H1 (cell line): ENCODE results near the gene RHBDD2. TPM values are rescaled to one million over a fixed set of nuclear protein-coding genes. Genes with fewer than 3 reads are reported as not detected.
"Not testable (repeated sequence)": the region's sequence is repeated elsewhere in the genome, so short reads cannot be mapped to it uniquely, and the experiment has no call there.

Experiments
- CTCF ChIA-PET: fragments of 300-600 bp; sonication (Branson Sonifier 250); formaldehyde crosslinking; loops from one replicate; lab custom pipeline; 2021; ENCODE audit not compliant: partially characterized antibody; lab: Charles Lee
- POLR2A ChIA-PET: fragments of 300-600 bp; sonication (Branson Sonifier 250); formaldehyde crosslinking; loops from one replicate; lab custom pipeline; 2021; ENCODE audit warnings: inconsistent platforms; ENCODE audit not compliant: partially characterized antibody; lab: Charles Lee
- DNase-seq, 2 experiments: peaks; one replicate each; pipeline versions ENCODE4 v3.0.0 to v3.0.0-alpha.2; 2010 to 2022; ENCODE audit warnings: low spot score in 2 of 2, low read depth in 1 of 2, mixed read lengths in 1 of 2
- FAIRE-seq: peaks from 2 replicates; lab custom pipeline; 2011; peaks lifted over from hg19 to GRCh38; lab: Jason Lieb, UNC
- H2AFZ ChIP-seq: 2 replicates; pipeline ENCODE4 v1.8.1; 2012; ENCODE audit warnings: low read length, inconsistent platforms
- H2AK5ac ChIP-seq: 2 replicates; pipeline ENCODE4 v1.6.1; 2013; ENCODE audit warnings: low read depth, low read length
- H2BK120ac ChIP-seq: replicated peaks from 2 replicates; pipeline ENCODE3; 2013; ENCODE audit warnings: low read depth, low read length, inconsistent platforms
- H2BK12ac ChIP-seq: 2 replicates; pipeline ENCODE4 v1.6.1; 2013; ENCODE audit warnings: low read depth, low read length
- H2BK15ac ChIP-seq: 2 replicates; pipeline ENCODE4 v1.6.1; 2013; ENCODE audit warnings: low read length
- H2BK20ac ChIP-seq: 2 replicates; pipeline ENCODE4 v1.6.1; 2013; ENCODE audit warnings: low read length
- H2BK5ac ChIP-seq: 2 replicates; pipeline ENCODE4 v1.6.1; 2013; ENCODE audit warnings: low read depth, low read length
- H3K14ac ChIP-seq: 2 replicates; pipeline ENCODE4 v1.6.1; 2013; ENCODE audit warnings: inconsistent platforms; ENCODE audit not compliant: insufficient read length
- H3K18ac ChIP-seq: 2 replicates; pipeline ENCODE4 v1.6.1; 2013; ENCODE audit warnings: low read length; ENCODE audit errors: extremely low read depth
- H3K23ac ChIP-seq: 2 replicates; pipeline ENCODE4 v1.6.1; 2013; ENCODE audit warnings: inconsistent platforms; ENCODE audit not compliant: insufficient read length
- H3K23me2 ChIP-seq: 2 replicates; pipeline ENCODE4 v1.6.1; 2013; ENCODE audit warnings: low read depth, low read length
- H3K27ac ChIP-seq: 2 replicates; pipeline ENCODE4 v1.6.1; 2011; ENCODE audit warnings: low read depth, low read length, inconsistent platforms
- H3K27me3 ChIP-seq, 4 experiments: replicated peaks in 1 of 4; 1 replicate in 1 of 4; 2 replicates in 3 of 4; pipeline versions ENCODE4 v1.6.1 to v1.8.1; 2011 to 2013; ENCODE audit warnings: low read length in 3 of 4, mild to moderate bottlenecking in 3 of 4, inconsistent platforms in 2 of 4, mixed read lengths in 2 of 4, moderate library complexity in 1 of 4; ENCODE audit not compliant: control insufficient read depth in 3 of 4, insufficient read depth in 3 of 4; ENCODE audit errors: extremely low read depth in 1 of 4
- H3K36me3 ChIP-seq, 4 experiments: 2 replicates each; pipeline versions ENCODE4 v1.6.1 to v1.8.1; 2011 to 2013; ENCODE audit warnings: mild to moderate bottlenecking in 4 of 4, low read length in 3 of 4, moderate library complexity in 2 of 4, control low read depth in 1 of 4, inconsistent platforms in 1 of 4; ENCODE audit not compliant: insufficient read depth in 4 of 4, control insufficient read depth in 2 of 4
- H3K4ac ChIP-seq: replicated peaks from 2 replicates; pipeline ENCODE3; 2013; ENCODE audit warnings: low read length, low read depth, mixed read lengths, inconsistent platforms; ENCODE audit not compliant: insufficient read length
- H3K4me1 ChIP-seq, 4 experiments: replicated peaks in 1 of 4; 1 replicate in 1 of 4; 2 replicates in 3 of 4; pipeline versions ENCODE4 v1.6.1 to v1.8.1; 2011 to 2013; ENCODE audit warnings: low read length in 3 of 4, inconsistent platforms in 2 of 4, mixed read lengths in 1 of 4; ENCODE audit not compliant: insufficient read depth in 4 of 4, control insufficient read depth in 3 of 4
- H3K4me2 ChIP-seq, 2 experiments: 2 replicates each; pipeline versions ENCODE4 v1.6.1 to v1.8.1; 2011 to 2013; ENCODE audit warnings: low read depth in 2 of 2, low read length in 2 of 2, control low read depth in 1 of 2, inconsistent platforms in 1 of 2, mild to moderate bottlenecking in 1 of 2; ENCODE audit not compliant: insufficient read depth in 1 of 2
- H3K4me3 ChIP-seq, 4 experiments: fragments of 200-600, 300-600 bp in 1 of 4; sonication (generic), shearing (Covaris generic), sonication (Bioruptor Twin) in 1 of 4; 2 replicates each; pipeline versions ENCODE4 v1.5.1 to v1.8.1; 2011 to 2016; ENCODE audit warnings: low read length in 4 of 4, low read depth in 3 of 4, control low read depth in 2 of 4, inconsistent platforms in 2 of 4, mild to moderate bottlenecking in 2 of 4, mixed read lengths in 1 of 4, moderate library complexity in 1 of 4; ENCODE audit not compliant: insufficient read depth in 2 of 4; ENCODE audit errors: extremely low read depth in 1 of 4
- H3K56ac ChIP-seq: replicated peaks from 2 replicates; pipeline ENCODE3; 2013; ENCODE audit warnings: low read depth, mild to moderate bottlenecking, mixed read lengths, low read length, inconsistent platforms; ENCODE audit not compliant: insufficient read length
- H3K79me1 ChIP-seq: 2 replicates; pipeline ENCODE4 v1.6.1; 2013; ENCODE audit warnings: low read depth, low read length, control low read depth
- H3K79me2 ChIP-seq, 2 experiments: 2 replicates each; pipeline versions ENCODE4 v1.6.1 to v1.8.1; 2012 to 2013; ENCODE audit warnings: low read length in 2 of 2, mild to moderate bottlenecking in 2 of 2, inconsistent platforms in 1 of 2; ENCODE audit not compliant: insufficient read depth in 2 of 2, control insufficient read depth in 1 of 2
- H3K9ac ChIP-seq, 4 experiments: replicated peaks in 1 of 4; 1 replicate in 1 of 4; 2 replicates in 3 of 4; pipeline versions ENCODE4 v1.6.1 to v1.8.1; 2011 to 2013; ENCODE audit warnings: low read depth in 3 of 4, low read length in 3 of 4, control low read depth in 2 of 4, mild to moderate bottlenecking in 2 of 4, moderate library complexity in 2 of 4, inconsistent platforms in 1 of 4; ENCODE audit errors: extremely low read depth in 1 of 4
- H3K9me3 ChIP-seq, 2 experiments: 2 replicates each; pipeline versions ENCODE4 v1.6.1 to v1.8.1; 2012 to 2013; ENCODE audit warnings: mild to moderate bottlenecking in 2 of 2, moderate library complexity in 2 of 2, control low read depth in 1 of 2, inconsistent platforms in 1 of 2, low read depth in 1 of 2, low read length in 1 of 2, mixed read lengths in 1 of 2; ENCODE audit not compliant: insufficient read depth in 2 of 2
- H4K20me1 ChIP-seq, 2 experiments: replicated peaks in 1 of 2; 2 replicates each; pipeline versions ENCODE3 to v1.8.1; 2011 to 2013; ENCODE audit warnings: inconsistent platforms in 2 of 2, low read length in 2 of 2, mild to moderate bottlenecking in 1 of 2; ENCODE audit not compliant: insufficient read depth in 2 of 2, control insufficient read depth in 1 of 2
- H4K5ac ChIP-seq: 2 replicates; pipeline ENCODE4 v1.6.1; 2013; ENCODE audit warnings: low read length, low read depth, mixed read lengths, inconsistent platforms; ENCODE audit not compliant: insufficient read length
- H4K8ac ChIP-seq: 2 replicates; pipeline ENCODE4 v1.8.0; 2013; ENCODE audit warnings: mild to moderate bottlenecking, moderate library complexity, low read length, inconsistent platforms; ENCODE audit not compliant: insufficient read depth; ENCODE audit errors: extremely low read depth
- H4K91ac ChIP-seq: replicated peaks from 2 replicates; pipeline ENCODE3; 2013; ENCODE audit warnings: low read length, mixed read lengths, inconsistent platforms; ENCODE audit not compliant: insufficient read length
- SP2 ChIP-seq: IDR thresholded peaks from 2 replicates; pipeline ENCODE4 v1.6.1; 2012; ENCODE audit warnings: mild to moderate bottlenecking, low read length, inconsistent platforms
- WGBS, 2 experiments: shearing (Covaris generic) in 1 of 2; methylation state at CpG; one replicate each; pipeline versions ENCODE4 v1.1.6 to v1.1.7; 2013 to 2015; ENCODE audit warnings: low lambda C conversion rate in 2 of 2, mixed read lengths in 2 of 2, inconsistent platforms in 1 of 2, low coverage in 1 of 2, missing lambda C conversion rate in 1 of 2; ENCODE audit not compliant: insufficient replicate concordance in 2 of 2, insufficient coverage in 1 of 2, insufficient read length in 1 of 2; ENCODE audit errors: extremely low coverage in 1 of 2, missing lambda C conversion rate in 1 of 2; 5-methylcytosine and 5-hydroxymethylcytosine counted together
- polyA plus RNA-seq, 7 experiments: library from polyadenylated mRNA; depleted of rRNA in 3 of 7; stranded (reverse) in 5 of 7; unstranded in 2 of 7; fragments of >200 nt in 5 of 7; fragments of 200-250 nt in 2 of 7; gene quantifications; 1 replicate in 5 of 7; 2 replicates in 1 of 7; 4 replicates in 1 of 7; pipeline versions ENCODE4 v1.2.1 to v1.2.3, GENCODE V29; 2011 to 2013; ENCODE audit warnings: missing spikeins in 2 of 7, mixed read lengths in 2 of 7
- total RNA-seq: library from RNA; stranded (reverse); fragmentation: NEBNext Ultra II Directional; extraction: Animal tissue kit (Norgen Biotek cat#: 25700); gene quantifications from 2 replicates; pipeline ENCODE4 v1.2.1, GENCODE V29; 2021

Gene RHBDD2
- total and polyA plus RNA-seq, 2 of the 8 experiments (the other 6 are each of a cell fraction or from before 2014, with no cell fraction given) = 28.3 to 65.5 TPM

DNA sequence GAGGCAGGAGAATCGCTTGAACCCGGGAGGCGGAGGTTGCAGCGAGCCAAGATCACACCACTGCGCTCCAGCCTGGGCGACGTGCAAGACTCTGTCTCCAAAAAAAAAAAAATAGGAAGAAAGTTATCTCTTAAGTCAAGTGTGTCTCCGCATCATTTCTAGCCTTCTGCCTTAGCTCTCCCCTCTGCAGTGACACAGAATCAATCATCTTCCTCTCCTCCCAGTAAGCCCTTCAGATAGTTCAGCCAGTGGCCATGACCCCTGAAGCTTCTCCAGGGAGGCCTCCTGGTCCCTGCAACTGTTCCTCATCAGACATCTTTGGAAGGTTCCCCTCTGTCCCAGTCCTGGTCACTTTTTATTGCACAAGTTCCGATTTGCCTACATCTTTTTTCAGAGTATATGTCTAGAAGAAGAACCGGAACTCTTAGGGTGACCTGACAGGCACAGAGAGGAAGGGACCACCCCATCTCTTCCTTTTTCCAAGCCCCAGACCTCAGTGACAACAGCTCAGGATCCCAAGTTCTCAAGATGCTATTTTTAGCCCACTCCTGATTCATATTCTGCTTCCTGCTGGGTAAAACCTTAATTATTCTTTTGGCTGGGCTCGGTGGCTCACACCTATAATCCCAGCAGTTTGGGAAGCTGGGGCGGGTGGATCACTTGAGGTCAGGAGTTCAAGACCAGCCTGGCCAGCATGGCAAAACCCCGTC, 6.6 kb upstream of the RHBDD2 start (continued):
- no peak for TF ChIP-seq SP2

DNA sequence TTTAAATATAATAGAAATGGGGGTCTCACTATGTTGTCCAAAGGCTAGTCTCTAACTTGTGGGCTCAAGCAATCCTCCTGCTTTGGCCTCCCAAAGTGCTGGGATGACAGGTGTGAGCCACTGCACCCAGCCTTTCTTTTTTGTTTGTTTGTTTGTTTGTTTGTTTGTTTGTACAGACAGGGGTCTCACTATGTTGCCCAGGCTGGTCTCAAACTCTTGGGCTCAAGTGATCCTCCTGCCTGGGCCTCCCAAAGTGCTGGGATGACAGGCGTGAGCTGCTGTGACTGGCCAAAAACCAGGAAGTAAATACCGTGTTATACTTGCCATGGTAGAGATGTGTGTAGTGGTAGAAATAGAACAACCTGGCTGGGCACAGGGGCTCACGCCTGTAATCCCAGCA, 4.7 kb upstream of the RHBDD2 start:
- H3K9ac ChIP-seq, H3K27me3 ChIP-seq, H3K4me3 ChIP-seq, H3K4ac ChIP-seq, H2BK15ac ChIP-seq, H2BK120ac ChIP-seq, DNase-seq, H3K79me2 ChIP-seq, H4K5ac ChIP-seq, H2AK5ac ChIP-seq, H2BK12ac ChIP-seq, H3K4me2 ChIP-seq, H2AFZ ChIP-seq, H4K20me1 ChIP-seq, POLR2A ChIA-PET, H3K56ac ChIP-seq, H3K27ac ChIP-seq, H3K79me1 ChIP-seq, H3K36me3 ChIP-seq, H4K8ac ChIP-seq, H3K23me2 ChIP-seq, H2BK5ac ChIP-seq, H3K18ac ChIP-seq, H3K9me3 ChIP-seq, H2BK20ac ChIP-seq, H3K4me1 ChIP-seq, FAIRE-seq, H4K91ac ChIP-seq, H3K23ac ChIP-seq, H3K14ac ChIP-seq: not testable (repeated sequence)
- 94% methylated on average over 3 of the region's 3 CpGs; no CpG with 5 or more reads in 1 of the 2 experiments for WGBS, 2 experiments
- CTCF ChIA-PET = interaction anchor here (1.2 to 2.1 kb wide), 2 partner anchors 8 to 98 kb away, joined by 3 to 12 read pairs; no protein-coding TSS in a partner anchor
